Thyroid gland (tissue), 4 donors: ENCODE results near the gene CUTC. TPM values are rescaled to one million over a fixed set of nuclear protein-coding genes. Genes with fewer than 3 reads are reported as not detected.
"Not testable (repeated sequence)": the region's sequence is repeated elsewhere in the genome, so short reads cannot be mapped to it uniquely, and the experiment has no call there.

Source experiments
- DNase-seq, 2 donors: peaks; one replicate each; pipeline ENCODE4 v3.0.0-alpha.2; 2019
- H3K27ac ChIP-seq, 3 donors: fragments of 200-600 bp; sonication (generic); 1 replicate in 2 of 3; 2 replicates in 1 of 3; pipeline ENCODE4 v1.5.1; 2016 to 2019; ENCODE audit warnings: mild to moderate bottlenecking in 1 of 3, moderate library complexity in 1 of 3
- H3K27me3 ChIP-seq: fragments of 200-600 bp; sonication (generic); one replicate; pipeline ENCODE4 v1.5.1; 2019
- H3K36me3 ChIP-seq, 2 donors: fragments of 200-600 bp; sonication (generic); one replicate each; pipeline ENCODE4 v1.5.1; 2016 to 2019
- H3K4me1 ChIP-seq, 2 donors: fragments of 200-600 bp; sonication (generic); one replicate each; pipeline ENCODE4 v1.5.1; 2017 to 2019
- H3K4me3 ChIP-seq, 3 donors: fragments of 200-600 bp; sonication (generic); replicated peaks in 1 of 3; 1 replicate in 2 of 3; 2 replicates in 1 of 3; pipeline ENCODE4 v1.5.1; 2016; ENCODE audit warnings: mild to moderate bottlenecking in 1 of 3
- H3K9me3 ChIP-seq: fragments of 200-600 bp; sonication (generic); one replicate; pipeline ENCODE4 v1.5.1; 2017
- CTCF ChIP-seq, 6 experiments: fragments of 200-600 bp in 3 of 6; fragments of 450-650 bp in 3 of 6; sonication (generic) in 3 of 6; IDR thresholded peaks; one replicate each; pipeline ENCODE4 v1.5.1; 2016 to 2019; ENCODE audit warnings: antibody characterized with exemption in 6 of 6, mild to moderate bottlenecking in 2 of 6, inconsistent platforms in 1 of 6, moderate library complexity in 1 of 6
- POLR2A ChIP-seq, 2 donors: fragments of 450-650 bp; IDR thresholded peaks; one replicate each; pipeline ENCODE4 v1.6.1; 2017; ENCODE audit warnings: antibody characterized with exemption in 2 of 2, mild to moderate bottlenecking in 2 of 2, moderate library complexity in 1 of 2
- WGBS, 2 donors: methylation state at CpG; one replicate each; pipeline ENCODE4 v1.1.5; 2017; 5-methylcytosine and 5-hydroxymethylcytosine counted together
- intact Hi-C: fragments of 100-400 bp; cut with DNase I; formaldehyde crosslinking; loops from one replicate; pipeline ENCODE4 v1.15.1; 2023
- total RNA-seq, 4 donors: library from RNA; depleted of rRNA; stranded (reverse); fragments of >200 nt; gene quantifications; one replicate each; pipeline ENCODE4 v1.2.3, GENCODE V29; 2016

CUTC gene
- total RNA-seq, 4 donors from 2014 or later = 18.6 to 25.7 (median 20.7) TPM

- peaks cover 55 to 56% of the 10 kb centered on the region in 2 donors for H3K36me3 ChIP-seq
- no peak overlapping the region for H3K27ac ChIP-seq
- TF ChIP-seq POLR2A (IDR thresholded peaks at IDR 0.05) = no peak
- TF ChIP-seq CTCF (IDR thresholded peaks at IDR 0.05) = no peak
Observed at GRCh38 chr10:99742254-99742653, 10.2 kb downstream of the CUTC start.

GRCh38 chr10:99742701-99743100, 10.7 kb downstream of the CUTC start:
- DNase-seq = no peak
- peaks cover 5 to 15% of the 10 kb centered on the region in 2 donors for H3K4me1 ChIP-seq
- TF ChIP-seq CTCF (IDR thresholded peaks at IDR 0.05) = no peak
- no peak for TF ChIP-seq POLR2A (IDR thresholded peaks at IDR 0.05)
- H3K4me3 ChIP-seq = no peak overlapping the region
- intact Hi-C loops = no loop called here
- no peaks in the 10 kb centered on the region for H3K9me3 ChIP-seq
- H3K27me3 ChIP-seq = no peaks in the 10 kb centered on the region
- 82 to 93% methylated on average over 2 of the region's 2 CpGs for WGBS, 2 donors
- peaks cover 56 to 58% of the 10 kb centered on the region in 2 donors for H3K36me3 ChIP-seq
- H3K27ac ChIP-seq = no peak overlapping the region

More at GRCh38 chr10:99742254-99742653, 10.2 kb downstream of the CUTC start:
- intact Hi-C loops = no loop called here
- no peaks in the 10 kb centered on the region for H3K9me3 ChIP-seq
- no peaks in the 10 kb centered on the region for H3K27me3 ChIP-seq
- no peak for DNase-seq
- H3K4me1 ChIP-seq = peaks cover 5 to 15% of the 10 kb centered on the region in 2 donors
- no peak overlapping the region for H3K4me3 ChIP-seq

- Histone ChIP-seq H3K27ac (no peak overlapping the region), H3K27me3 (no peaks in the 10 kb centered on the region), H3K4me1 (peaks cover 5 to 15% of the 10 kb centered on the region in 2 donors), H3K9me3 (no peaks in the 10 kb centered on the region), H3K36me3 (peaks cover 57 to 69% of the 10 kb centered on the region in 2 donors), H3K4me3 (no peak overlapping the region)
- DNase-seq = no peak
- intact Hi-C loops = no loop called here
- TF ChIP-seq POLR2A (IDR thresholded peaks at IDR 0.05) (no peak), CTCF (IDR thresholded peaks at IDR 0.05) (no peak)
- WGBS, 2 donors = 90 to 91% methylated on average over 3 of the region's 3 CpGs
Observed at GRCh38 chr10:99743841-99744240, 11.8 kb downstream of the CUTC start.

GRCh38 chr10:99746166-99746565, 14.1 kb downstream of the CUTC start:
- H3K4me3 ChIP-seq, DNase-seq, intact Hi-C loops, H3K27me3 ChIP-seq, H3K27ac ChIP-seq, H3K9me3 ChIP-seq: not testable (repeated sequence)
- Histone ChIP-seq H3K36me3 (peaks cover 41 to 59% of the 10 kb centered on the region in 2 donors), H3K4me1 (peaks cover 5 to 14% of the 10 kb centered on the region in 2 donors)
- 95 to 96% methylated on average over 2 of the region's 2 CpGs for WGBS, 2 donors

GRCh38 chr10:99748823-99749451, 16.9 kb downstream of the CUTC start:
- Histone ChIP-seq H3K4me1 (no peaks in the 10 kb centered on the region), H3K9me3 (no peaks in the 10 kb centered on the region), H3K27ac (no peak overlapping the region), H3K36me3 (peaks cover 37 to 62% of the 10 kb centered on the region in 2 donors), H3K27me3 (no peaks in the 10 kb centered on the region), H3K4me3 (no peak overlapping the region)
- DNase-seq = no peak
- intact Hi-C loops = no loop called here
- TF ChIP-seq CTCF (IDR thresholded peaks at IDR 0.05) (no peak), POLR2A (IDR thresholded peaks at IDR 0.05) (no peak)
- WGBS, 2 donors = 94 to 97% methylated on average over 2 of the region's 2 CpGs
